ENCODE data around the gene CDH23.

- no peak for TF ChIP-seq POLR2A (IDR thresholded peaks at IDR 0.05)
- TF ChIP-seq CTCF (IDR thresholded peaks at IDR 0.05), result no peak
These were observed 457.3 kb downstream of the CDH23 start for GRCh38 chr10:71854031-71854430.
